ENCODE measurements around the gene SLAMF9.

SLAMF9 gene

DNA sequence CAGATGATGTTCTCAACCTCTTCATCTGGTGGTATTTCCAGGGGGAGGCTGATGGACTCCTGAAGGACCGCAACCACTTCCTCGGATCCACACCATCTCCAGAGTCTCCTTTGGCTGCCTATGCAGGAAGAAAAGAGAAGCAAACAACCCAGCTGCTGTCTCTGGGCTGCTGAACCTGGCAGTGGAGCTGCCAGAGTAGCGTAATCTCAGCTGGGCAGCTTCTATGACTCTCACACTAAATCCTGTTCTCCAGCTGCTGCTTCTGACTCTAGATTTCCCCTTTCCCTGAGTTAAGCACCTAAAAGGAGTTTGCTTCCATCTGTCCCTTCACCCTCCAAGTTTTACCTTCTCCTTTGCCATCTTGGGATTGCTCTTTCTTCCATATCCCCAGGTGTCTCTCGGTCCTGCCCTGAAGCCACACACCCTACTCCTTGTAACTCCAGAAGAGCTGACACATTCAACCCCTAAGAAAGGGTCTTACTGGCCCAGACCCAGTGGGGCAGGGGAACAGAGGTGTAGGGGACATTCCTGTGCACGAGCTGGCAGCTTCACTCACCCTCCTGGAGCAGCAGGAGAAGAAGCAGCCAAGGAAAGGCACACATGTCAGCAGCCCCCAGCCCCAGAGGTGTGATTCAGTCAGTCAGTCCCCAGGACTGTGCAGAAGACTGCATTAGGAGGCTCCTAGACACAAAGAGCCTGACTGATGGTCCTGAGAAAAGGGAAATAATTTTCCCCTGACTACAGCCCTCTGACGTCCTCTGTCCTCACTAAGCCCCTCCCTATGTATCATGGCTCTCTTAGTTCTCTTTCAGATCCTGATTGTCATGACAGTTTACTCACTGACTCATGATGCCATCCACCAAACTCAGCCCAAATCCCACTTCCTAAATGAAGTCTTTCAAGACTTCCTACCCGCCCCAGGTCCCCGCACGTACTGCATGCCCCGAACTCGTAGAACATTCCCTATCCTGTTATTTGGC is at the start of gene SLAMF9:
SLAMF9 (minus strand) TSS at position 702 of the 980 bp plus-strand sequence; CDS start at position 602, 100 bp downstream.
- DNase-seq (no peak), ATAC-seq (no peak)

DNA sequence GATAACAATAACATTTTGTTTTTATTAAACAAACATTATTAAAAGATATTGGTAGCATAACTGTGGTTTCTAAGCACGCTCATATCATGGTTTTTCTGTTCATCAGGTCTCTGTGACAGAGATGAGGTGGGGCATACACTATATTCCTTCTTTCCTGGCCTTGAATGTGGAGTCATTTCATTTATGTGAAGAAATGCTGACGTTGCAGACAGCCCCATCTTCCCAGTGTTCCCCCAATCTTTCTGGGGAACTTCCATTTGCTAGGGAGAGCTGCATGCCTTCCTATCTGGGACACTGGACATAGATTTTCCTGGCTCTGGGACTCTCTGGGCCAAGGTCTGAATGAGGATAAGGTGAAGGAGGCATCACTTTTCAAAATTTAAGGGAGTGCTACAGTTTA is 47.4 kb upstream of the SLAMF9 start:
- DNase-seq = no peak
- ATAC-seq = no peak

DNA sequence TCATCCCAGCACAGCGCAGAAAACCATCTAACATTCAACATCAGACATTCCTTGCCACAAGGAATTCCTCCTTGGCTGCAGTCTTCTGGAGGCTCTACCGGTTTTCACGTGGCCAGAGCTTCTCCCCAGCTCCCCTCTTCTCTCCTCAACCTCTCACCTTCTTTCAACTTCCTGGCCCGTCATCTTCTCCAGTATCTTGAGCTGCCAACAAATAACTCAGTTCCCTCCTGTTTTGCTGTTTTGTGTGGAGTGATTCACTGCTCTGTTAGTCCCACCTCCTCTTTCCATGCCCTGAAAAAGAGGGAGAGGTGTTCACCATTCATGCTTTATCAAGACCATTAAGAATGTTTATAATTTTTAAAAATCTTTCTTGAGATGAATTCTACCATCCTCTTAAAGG is 45.2 kb upstream of the SLAMF9 start:
- ATAC-seq (no peak), DNase-seq (no peak)

DNA sequence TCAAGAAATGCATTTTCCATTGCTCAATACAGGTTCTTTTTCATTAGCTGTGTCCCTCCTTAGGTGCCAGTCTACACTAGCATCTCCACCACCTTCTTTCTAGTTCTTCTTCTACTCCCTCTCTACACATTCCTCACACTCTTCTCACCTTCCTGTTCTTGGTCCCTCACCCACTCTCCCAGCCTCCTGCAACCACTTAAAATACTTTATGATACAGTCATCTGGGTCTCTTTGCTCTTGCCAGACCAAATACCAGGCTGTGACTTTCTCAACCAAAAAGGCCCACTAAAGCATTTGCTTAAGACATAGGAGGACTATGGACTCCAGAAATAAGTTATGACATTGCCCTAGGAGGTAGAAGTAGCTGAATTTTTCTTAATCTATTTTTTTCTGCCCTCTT is 42.6 kb upstream of the SLAMF9 start:
- DNase-seq (no peak), ATAC-seq (no peak)

DNA sequence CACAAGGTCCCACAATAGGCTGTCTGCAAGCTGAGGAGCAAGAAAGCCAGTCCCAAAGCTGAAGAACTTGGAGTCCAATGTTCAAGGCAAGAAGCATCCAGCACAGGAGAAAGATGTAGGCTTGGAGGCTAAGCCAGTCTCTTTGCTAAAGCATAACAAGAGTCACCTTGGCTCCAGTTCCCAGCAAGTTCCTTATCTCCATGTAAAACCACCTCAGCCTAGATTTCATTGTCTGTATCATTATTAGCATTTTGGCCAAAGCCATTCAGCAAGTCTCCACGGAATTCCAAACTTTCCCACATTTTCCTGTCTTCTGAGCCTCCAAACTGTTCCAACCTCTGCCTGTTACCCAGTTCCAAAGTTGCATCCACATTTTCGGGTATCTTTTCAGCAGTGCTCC is 40.9 kb upstream of the SLAMF9 start:
- DNase-seq = no peak
- no peak for ATAC-seq

DNA sequence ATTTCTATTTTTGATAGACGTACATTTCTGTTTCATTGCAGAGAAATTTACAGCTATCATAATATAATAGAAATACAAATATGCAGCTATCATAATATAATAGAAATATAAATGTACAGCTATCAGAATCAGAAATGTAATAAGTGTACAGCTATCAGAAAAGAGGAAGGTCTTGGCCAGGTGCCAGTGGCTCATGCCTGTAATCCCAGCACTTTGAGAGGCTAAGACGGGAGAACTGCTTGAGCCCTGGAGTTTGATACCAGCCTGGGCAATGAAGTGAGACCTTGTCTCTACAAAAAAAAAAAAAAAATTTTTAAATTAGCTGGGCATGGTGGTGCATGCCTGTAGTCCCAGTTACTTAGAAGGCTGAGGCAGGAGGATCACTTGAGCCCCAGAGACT is 39.9 kb upstream of the SLAMF9 start:
- DNase-seq (no peak), ATAC-seq (no peak)

DNA sequence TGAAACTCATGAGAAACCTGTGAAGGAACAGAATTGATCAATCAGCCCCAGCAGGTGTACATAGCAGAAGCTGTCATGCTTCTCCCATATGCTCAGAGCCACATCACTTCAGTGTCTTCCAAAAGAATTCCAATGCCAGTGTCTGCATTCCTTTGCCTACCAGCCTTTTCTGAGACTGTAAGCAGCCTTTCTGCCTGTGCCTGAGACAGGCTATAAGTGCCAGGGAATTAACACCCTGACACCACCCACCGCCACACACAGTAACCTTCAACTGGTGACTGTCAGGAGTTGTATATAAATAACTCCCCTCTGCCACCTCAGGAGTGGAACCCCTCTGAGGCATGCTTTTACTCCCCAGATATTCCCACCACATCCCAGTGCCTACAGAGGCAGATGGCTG is 38.1 kb upstream of the SLAMF9 start:
- no peak for DNase-seq
- no peak for ATAC-seq

DNA sequence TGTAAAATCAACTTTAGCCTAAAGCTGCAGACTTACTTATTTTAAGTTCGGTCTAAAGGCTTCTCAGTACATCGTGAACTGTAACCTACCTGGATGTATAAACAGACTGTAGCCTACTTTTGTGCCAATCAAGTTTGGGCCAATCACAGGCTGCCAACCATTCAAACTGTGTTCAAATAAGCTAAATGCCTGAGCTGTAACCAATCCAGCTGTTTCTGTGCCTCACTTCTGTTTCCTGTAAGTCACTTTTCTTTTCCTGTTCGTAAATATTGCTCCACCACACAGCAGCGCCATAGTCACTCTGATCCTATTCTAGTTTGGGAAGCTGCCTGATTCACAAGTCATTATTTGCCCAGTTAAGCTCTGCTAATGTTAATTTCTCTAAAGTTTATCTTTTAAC is 37.5 kb upstream of the SLAMF9 start:
- no peak for ATAC-seq
- DNase-seq = no peak

DNA sequence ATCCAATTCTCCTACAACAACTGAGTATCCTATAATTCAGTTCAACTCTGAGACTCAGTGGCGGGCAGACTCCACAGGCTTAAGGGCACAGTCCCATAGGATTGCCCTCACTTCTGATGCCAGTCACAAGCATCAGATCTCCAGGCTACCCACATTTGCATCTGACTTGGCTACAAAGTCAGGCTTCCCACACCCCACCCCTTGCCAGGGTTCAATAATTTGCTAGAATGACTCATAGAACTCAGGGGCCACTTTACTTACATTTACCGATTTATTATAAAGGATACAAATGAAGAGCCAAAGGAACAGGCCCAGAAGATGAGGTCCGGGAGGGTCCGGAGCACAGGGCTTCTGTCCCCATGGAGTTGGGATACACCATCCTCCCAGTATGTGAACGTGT is 36.0 kb upstream of the SLAMF9 start:
- no peak for DNase-seq
- no peak for ATAC-seq

DNA sequence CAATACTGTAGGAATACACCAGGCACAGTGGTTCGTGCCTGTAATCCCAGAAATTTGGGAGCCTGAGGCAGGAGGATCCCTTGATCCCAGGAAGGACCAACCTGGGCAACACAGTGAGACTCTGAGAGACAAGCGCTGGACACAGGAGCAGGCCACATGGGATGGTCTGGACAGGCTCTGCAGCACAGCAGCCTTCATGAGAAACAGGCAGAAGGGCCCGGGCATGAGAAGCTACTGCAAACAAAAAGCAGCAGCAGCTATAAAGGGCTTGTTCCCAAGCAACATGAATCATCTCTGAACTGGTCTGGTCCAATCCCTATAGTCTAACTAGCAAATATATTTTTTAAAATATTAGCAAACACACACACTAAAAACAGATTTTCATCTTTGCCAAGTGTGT is 35.5 kb upstream of the SLAMF9 start:
- DNase-seq = no peak
- no peak for ATAC-seq

DNA sequence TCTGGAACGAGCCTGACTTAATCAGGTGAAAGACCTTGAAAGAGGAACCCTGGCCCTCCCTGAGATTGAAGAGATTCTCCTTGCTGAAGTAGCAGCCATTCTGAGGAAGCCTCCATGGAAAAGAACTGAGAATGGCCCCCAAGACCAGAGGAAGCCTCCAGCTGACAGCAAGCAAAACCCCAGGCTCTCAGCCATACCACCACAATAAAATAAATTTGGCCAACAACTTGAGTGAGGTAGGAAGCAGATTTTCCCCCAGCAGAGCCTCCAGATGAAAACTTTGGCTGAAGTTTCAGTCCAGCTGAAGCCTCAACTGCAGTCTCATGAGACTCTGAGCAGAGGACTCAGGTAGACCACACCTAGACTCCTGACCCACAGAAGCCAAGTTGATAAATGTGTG is 34.0 kb upstream of the SLAMF9 start:
- ATAC-seq (no peak), DNase-seq (no peak)

DNA sequence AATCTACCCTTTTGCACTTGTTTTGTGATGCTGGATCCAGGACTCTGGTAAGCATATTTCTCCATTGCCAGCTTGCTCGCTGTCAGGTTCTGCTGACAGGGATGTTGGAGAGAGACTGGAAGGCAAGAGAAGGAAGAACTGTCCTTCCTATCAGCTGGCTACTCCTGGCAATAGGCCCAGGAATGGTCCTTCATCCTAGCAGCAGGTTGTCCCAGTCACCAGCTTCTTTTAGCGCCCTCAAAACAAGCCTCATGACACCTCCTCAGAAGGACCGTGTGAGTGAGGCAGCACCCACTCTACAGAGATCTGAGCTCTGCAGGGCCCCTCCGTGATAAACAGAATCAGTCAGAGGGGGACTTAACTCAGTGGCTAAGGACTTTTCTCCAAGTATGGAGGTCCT is 33.1 kb upstream of the SLAMF9 start:
- ATAC-seq (no peak), DNase-seq (no peak)

DNA sequence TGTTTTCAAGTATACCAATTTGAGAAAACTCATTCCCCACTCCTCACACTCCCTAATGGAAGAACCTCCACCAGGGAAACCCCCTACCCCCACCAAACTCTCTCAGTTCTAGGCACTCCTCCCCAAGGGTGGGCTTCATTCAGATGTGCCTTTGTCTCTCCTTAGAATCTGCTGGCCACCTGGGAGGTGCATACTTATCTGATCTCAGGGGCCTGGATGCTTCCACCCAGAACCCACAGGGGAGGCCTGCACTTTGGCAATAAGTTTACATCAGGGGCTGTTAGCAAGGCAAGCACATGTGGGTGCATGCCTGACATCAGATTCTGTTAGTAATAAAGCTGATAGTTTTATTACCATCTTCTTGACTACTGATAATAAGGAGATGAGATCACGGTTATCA is 32.5 kb upstream of the SLAMF9 start:
- ATAC-seq (no peak), DNase-seq (no peak)

DNA sequence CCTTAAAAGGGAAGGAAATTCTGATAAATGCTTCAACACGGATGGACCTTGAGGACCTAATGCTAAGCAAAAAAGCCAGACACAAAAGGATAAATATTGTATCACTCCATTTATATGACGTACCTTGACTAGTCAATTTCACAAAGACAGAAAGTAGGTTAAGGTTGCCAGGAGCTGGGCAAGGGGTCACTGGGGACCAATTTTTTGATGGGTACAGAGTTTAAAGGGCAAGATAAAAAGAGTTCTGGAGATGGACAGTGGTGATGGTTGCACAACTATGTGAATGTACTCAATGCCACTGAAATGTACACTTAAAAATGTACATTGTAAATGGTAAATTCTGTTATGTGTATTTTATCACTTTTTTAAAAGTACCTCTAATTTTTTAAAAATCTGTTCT is 32.1 kb upstream of the SLAMF9 start:
- DNase-seq (no peak), ATAC-seq (no peak)

DNA sequence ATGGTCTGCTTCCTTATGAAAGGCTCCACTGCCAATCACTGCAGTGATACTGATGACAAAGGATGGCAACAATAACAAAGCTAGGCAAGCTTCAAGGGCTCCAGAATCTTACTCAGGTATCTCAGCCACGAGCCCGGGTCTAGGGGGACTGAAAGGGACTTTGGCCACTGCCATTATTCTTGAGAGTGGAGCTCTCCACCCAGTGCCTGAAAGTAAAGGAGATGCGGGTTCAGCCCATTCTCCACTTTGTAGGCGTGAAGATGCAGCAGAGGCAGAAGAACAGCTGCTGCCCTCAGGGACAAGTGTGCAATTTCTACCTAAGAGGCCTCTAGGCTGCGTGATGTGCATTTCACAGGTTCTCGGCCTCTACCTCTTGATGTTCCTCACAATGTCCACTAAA is 31.4 kb upstream of the SLAMF9 start:
- ATAC-seq = no peak
- DNase-seq = no peak

DNA sequence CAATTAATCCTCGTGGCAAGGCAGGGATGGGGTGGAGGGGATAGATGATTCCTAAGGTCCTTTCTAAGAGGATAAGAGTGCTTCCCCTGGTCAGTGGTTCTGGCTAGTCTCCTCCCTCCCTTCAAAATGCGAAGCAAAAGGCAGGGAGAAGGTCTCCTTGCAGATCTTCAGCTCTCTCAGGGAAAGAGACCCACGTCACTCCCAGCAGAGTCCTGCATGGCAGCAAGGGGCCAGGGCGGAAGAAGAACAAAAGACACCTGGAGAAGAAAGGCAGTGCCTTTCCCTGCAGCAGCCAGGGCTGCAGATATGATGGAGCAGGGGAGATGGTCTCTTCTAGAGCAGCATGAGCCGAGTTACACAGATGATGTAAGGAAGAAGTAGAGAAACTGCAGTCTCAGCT is 29.6 kb upstream of the SLAMF9 start:
- no peak for DNase-seq
- no peak for ATAC-seq

DNA sequence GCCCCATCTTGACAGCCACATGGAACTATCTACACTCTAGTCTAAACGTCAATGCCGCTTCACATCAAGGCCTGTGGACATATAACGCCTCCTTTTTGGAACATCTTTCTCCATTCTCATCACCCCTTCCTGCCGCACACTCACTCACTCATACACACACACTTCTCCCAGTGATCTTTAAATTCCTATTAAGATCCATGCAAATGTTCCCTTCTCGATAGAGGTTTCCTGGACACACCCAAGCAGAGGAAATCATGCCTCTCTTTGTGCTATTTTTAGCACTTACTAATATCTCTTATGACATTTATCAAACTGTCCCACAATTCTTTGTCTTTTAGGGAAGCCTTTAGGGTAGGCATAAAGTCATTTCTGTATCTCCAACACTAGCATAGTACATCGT is 28.2 kb upstream of the SLAMF9 start:
- DNase-seq (no peak), ATAC-seq (no peak)

DNA sequence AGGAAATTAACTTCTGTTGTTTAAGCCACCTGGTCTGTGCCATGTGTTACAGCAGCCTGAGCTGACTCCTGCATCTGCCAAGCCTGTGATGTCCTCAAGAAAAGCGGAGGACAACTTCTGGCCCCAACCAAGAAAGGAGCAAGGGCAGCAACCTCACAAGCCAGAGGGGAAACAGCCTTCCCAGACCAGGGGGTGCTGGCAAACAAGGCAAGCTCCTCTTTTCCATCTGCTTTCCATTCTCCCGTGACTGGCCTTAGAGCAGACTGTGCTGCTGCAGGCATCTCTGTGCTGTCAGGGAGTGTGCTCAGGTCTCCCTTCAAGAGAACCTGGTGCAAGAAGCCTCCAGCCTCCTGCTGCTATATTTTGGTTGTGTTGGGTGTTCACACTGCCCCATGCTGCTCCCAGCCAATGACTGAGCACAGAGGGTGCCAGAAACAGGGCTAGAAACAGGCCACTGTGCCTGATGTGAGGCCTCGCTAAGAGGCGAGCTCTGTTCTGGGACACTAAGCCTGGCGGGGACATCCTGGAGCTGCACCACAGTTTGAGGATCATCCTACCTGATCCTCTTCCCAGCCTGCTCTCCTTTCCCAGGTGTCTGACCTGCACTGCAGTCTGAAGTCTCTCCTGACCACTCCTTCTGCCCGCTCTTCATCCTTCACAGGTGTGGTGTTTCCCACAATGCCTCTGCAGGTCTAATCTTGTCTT is 27.5 kb upstream of the SLAMF9 start:
- ATAC-seq (no peak), DNase-seq (no peak)

DNA sequence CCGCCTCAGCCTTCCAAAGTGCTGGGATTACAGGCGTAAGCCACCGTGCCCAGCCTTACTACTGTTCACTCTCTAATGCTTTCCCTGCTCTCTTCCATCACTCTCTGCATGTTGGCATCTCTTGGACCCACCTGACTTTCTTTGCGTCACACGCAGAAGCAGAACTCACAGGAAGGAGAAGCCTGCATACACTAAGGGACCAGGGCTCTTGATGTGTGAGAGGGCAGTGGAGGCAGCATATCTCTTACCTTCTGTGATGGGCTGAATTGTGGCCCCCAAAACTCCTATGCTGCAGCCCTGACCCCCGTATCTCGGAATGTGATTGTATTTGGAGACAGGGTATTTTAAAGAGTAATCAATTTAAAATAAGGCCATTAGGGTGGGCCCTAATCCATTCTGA is 26.7 kb upstream of the SLAMF9 start:
- DNase-seq (no peak), ATAC-seq (no peak)

DNA sequence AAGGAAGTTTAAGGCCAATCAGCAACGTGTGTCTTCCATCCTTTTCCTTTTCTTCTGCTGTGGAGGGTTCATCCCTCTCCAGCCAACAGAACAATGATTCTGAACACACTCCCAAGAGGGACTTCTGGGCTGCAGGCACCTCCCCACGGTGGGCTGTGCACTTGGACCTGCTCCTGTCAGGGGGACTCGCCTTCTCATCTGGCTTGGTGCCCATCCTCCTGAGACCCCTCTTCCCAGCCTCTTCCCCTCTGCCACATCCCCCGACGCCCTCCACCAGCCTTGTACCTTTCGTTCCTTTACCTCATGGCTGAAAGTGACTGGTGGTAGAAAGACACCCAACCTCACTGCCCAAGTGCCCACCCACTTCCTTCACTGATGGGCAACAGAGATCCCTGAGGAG is 26.0 kb upstream of the SLAMF9 start:
- no peak for DNase-seq
- ATAC-seq = no peak

DNA sequence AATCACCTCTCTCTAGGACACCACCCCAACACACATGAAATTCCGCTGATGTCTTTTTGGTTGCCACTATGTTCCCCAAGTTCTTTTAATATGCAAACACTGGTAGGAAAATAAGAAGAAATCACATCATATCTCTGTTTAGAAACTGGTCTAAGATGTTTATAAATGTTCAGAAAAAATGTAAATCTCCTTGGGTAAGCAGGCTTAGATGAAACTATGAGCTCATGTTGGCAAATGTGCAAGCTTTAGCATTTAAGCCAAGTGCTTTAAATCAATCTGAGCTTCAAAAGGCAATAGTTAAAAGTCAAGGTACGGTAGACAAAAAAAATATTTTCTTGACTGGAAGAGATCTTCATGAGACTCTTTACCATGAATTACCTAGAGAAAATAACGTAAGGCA is 25.2 kb upstream of the SLAMF9 start:
- no peak for DNase-seq
- ATAC-seq = no peak

DNA sequence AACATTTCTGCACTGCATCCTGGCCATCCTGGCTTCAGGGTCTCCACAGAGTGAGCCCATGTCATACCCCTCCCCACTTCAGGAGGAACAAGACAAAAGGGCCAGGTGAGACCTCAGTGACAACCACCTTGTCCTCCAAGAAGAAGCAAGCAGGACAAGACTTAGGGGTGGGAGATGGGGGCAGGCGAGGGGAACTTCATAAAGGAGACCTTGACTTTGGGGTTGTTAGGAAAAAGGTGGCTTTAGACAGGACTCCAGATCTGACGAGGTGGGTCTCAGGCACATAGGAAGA is 24.0 kb upstream of the SLAMF9 start:
- ATAC-seq (no peak), DNase-seq (no peak)

DNA sequence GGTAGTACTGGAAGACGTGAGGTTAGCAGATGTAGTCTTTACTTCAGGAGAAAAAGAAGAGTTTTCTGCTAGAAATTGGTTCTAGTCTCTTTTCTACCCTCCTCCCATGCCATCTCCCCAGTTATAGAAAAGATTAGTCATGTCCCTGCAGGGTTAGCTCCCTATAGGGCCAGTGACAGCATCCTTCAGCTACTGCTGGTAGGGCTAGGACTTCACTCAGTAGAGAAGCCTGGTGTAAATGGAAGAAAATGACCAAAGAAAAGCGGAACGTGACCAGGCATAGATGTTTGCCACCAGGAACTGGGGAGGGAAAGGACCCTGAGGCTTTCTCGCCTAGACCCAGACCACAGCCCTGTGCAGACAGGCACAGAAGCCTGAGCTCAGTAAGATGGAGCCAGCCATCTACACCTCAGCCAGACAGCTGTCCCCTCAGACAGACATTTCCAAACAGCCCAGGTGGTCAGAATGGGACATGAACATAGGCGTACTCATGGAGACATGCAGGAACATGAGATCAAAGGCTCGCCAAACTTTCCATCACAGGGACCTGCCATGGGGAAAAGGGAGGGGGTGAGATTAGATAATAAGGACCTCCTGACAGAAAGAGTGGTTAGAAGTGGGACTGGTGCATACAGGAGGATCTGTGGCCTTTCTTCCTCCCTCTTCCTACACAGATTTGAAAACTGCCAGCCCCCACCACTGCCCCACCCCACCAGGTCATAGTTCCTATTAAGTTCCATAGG is 23.5 kb upstream of the SLAMF9 start:
- ATAC-seq (no peak), DNase-seq (no peak)

All from stimulated activated naive CD8-positive, alpha-beta T cell treated with anti-CD3 and anti-CD28 coated beads, Interleukin-15, Interleukin-2, amounts not matched to agents 100 U/mL and 50 U/mL, for 24 hours (primary cell).